ENCODE results near the gene MSH5. TPM values are rescaled to one million over a fixed set of nuclear protein-coding genes. Genes with fewer than 3 reads are reported as not detected.

MSH5 gene
- total RNA-seq, 2 experiments from 2014 or later = 60.3 to 61.5 TPM

- ChIA-PET CTCF (interaction anchor here (1.1 to 1.2 kb wide), 2 partner anchors 26 to 36 kb away, joined by 3 read pairs; no protein-coding TSS in a partner anchor), POLR2A (no interaction called here)
Measured at GRCh38 chr6:31765559-31765909, 25.7 kb downstream of the MSH5 start.

GRCh38 chr6:31765910-31766794 lies 26.3 kb downstream of the MSH5 start:
- POLR2A ChIA-PET = interaction anchor here (0.5 kb wide), 1 partner anchor 29 kb away, joined by 6 read pairs; no protein-coding TSS in a partner anchor
- CTCF ChIA-PET = interaction anchor here (1.2 kb wide), 1 partner anchor 25 kb away, joined by 3 read pairs; no protein-coding TSS in a partner anchor

- ChIA-PET POLR2A (no interaction called here), CTCF (interaction anchor here (1.1 kb wide), 1 partner anchor 59 kb away, joined by 4 read pairs; no protein-coding TSS in a partner anchor)
Measured at GRCh38 chr6:31767096-31767645, 27.4 kb downstream of the MSH5 start.

GRCh38 chr6:31768363-31769257 lies 28.8 kb downstream of the MSH5 start:
- ChIA-PET CTCF (interaction anchor here (0.5 to 3.6 kb wide), 7 partner anchors 10 to 106 kb away, joined by 3 to 23 read pairs (median 9); partner anchors contain the start of genes CLIC1, LY6G5C and MSH5), POLR2A (interaction anchor here (1.1 kb wide), 1 partner anchor 11 kb away, joined by 3 read pairs; no protein-coding TSS in a partner anchor)

GRCh38 chr6:31769684-31770371 lies 30.0 kb downstream of the MSH5 start:
- ChIA-PET CTCF (interaction anchor here (0.7 to 3.6 kb wide), 16 partner anchors 11 to 211 kb away, joined by 3 to 23 read pairs (median 6); partner anchors contain the start of genes CLIC1, DDAH2, HSPA1B and LY6G5C), POLR2A (interaction anchor here (0.7 to 1.1 kb wide), 4 partner anchors 9 to 37 kb away, joined by 3 to 4 read pairs (median 3); partner anchors contain the start of gene LSM2)

- POLR2A ChIA-PET = no interaction called here
- CTCF ChIA-PET = interaction anchor here (0.7 to 3.6 kb wide), 8 partner anchors 18 to 160 kb away, joined by 3 to 23 read pairs (median 8); partner anchors contain the start of genes CLIC1, DDAH2 and MSH5
Measured at GRCh38 chr6:31770860-31771259, 31.1 kb downstream of the MSH5 start.

- ChIA-PET CTCF (interaction anchor here (1.0 to 3.6 kb wide), 2 partner anchors 19 to 34 kb away, joined by 3 to 23 read pairs; partner anchors contain the start of gene CLIC1), POLR2A (interaction anchor here (0.7 kb wide), 1 partner anchor 27 kb away, joined by 4 read pairs; no protein-coding TSS in a partner anchor)
Measured at GRCh38 chr6:31771992-31772358, 32.2 kb downstream of the MSH5 start.

- ChIA-PET POLR2A (interaction anchor here (0.6 kb wide), 1 partner anchor 115 kb away, joined by 3 read pairs; no protein-coding TSS in a partner anchor), CTCF (interaction anchor here (0.6 to 0.9 kb wide), 3 partner anchors 17 to 47 kb away, joined by 3 read pairs; no protein-coding TSS in a partner anchor)
Measured at GRCh38 chr6:31775184-31775583, 35.4 kb downstream of the MSH5 start.

GRCh38 chr6:31775633-31776484 lies 36.1 kb downstream of the MSH5 start:
- ChIA-PET POLR2A (no interaction called here), CTCF (interaction anchor here (0.6 to 0.7 kb wide), 2 partner anchors 46 to 48 kb away, joined by 3 read pairs; no protein-coding TSS in a partner anchor)

GRCh38 chr6:31776485-31776988 lies 36.7 kb downstream of the MSH5 start:
- ChIA-PET POLR2A (interaction anchor here (0.6 kb wide), 1 partner anchor 273 kb away, joined by 5 read pairs; no protein-coding TSS in a partner anchor), CTCF (interaction anchor here (1.2 kb wide), 1 partner anchor 56 kb away, joined by 3 read pairs; no protein-coding TSS in a partner anchor)

GRCh38 chr6:31776989-31777666 lies 37.3 kb downstream of the MSH5 start, which contains the start of gene VWA7:
TSS of gene VWA7 (minus strand) at chr6:31777328. CDS start at chr6:31776779, 549 bp downstream.
- POLR2A ChIA-PET = interaction anchor here (0.6 to 1.0 kb wide), 3 partner anchors 13 to 273 kb away, joined by 3 to 5 read pairs (median 4); partner anchors contain the start of gene LSM2
- CTCF ChIA-PET = interaction anchor here (1.2 to 1.6 kb wide), 2 partner anchors 14 to 55 kb away, joined by 3 to 6 read pairs; no protein-coding TSS in a partner anchor

GRCh38 chr6:31777667-31778050 lies 37.9 kb downstream of the MSH5 start:
- ChIA-PET POLR2A (interaction anchor here (0.9 to 1.0 kb wide), 2 partner anchors 12 to 29 kb away, joined by 3 to 4 read pairs; partner anchors contain the start of gene LSM2), CTCF (interaction anchor here (1.2 to 1.6 kb wide), 2 partner anchors 13 to 55 kb away, joined by 3 to 6 read pairs; no protein-coding TSS in a partner anchor)

GRCh38 chr6:31778193-31778592 lies 38.4 kb downstream of the MSH5 start:
- CTCF ChIA-PET = interaction anchor here (1.6 kb wide), 1 partner anchor 13 kb away, joined by 6 read pairs; no protein-coding TSS in a partner anchor

GRCh38 chr6:31778999-31779885 lies 39.4 kb downstream of the MSH5 start:
- ChIA-PET POLR2A (interaction anchor here (0.6 kb wide), 1 partner anchor 10 kb away, joined by 3 read pairs; no protein-coding TSS in a partner anchor), CTCF (no interaction called here)

More at GRCh38 chr6:31778193-31778592, 38.4 kb downstream of the MSH5 start:
- POLR2A ChIA-PET = no interaction called here

GRCh38 chr6:31779908-31780307 lies 40.1 kb downstream of the MSH5 start:
- CTCF ChIA-PET = interaction anchor here (1.0 kb wide), 1 partner anchor 77 kb away, joined by 3 read pairs; the partner anchor contains the start of gene ABHD16A
- POLR2A ChIA-PET = no interaction called here

Measured in activated CD8-positive, alpha-beta memory T cell treated with anti-CD3 and anti-CD28 coated beads for 36 hours (primary cell).